DND-41 (cell line): Measurements from ENCODE around the gene ITGA1.

Experiments
- ATAC-seq: fragments of 200-7000 bp; cut with Tn5 transposase; 3 replicates; pipeline ENCODE4 v1.9.1; 2021; ENCODE audit warnings: low read depth; ENCODE audit not compliant: insufficient read depth
- DNase-seq: peaks from one replicate; pipeline ENCODE4 v3.0.0-alpha.2; 2020
- H2AFZ ChIP-seq: 2 replicates; pipeline ENCODE4 v1.6.0; 2012; ENCODE audit warnings: low read depth, low read length
- H3K27ac ChIP-seq: 2 replicates; pipeline ENCODE4 v1.5.1; 2012; ENCODE audit warnings: low read length, inconsistent platforms
- H3K27me3 ChIP-seq: fragments of 200-600 bp; sonication (generic); 2 replicates; pipeline ENCODE4 v1.6.0; 2012; ENCODE audit warnings: low read length, mild to moderate bottlenecking, inconsistent platforms; ENCODE audit not compliant: insufficient read depth, poor library complexity
- H3K36me3 ChIP-seq: 2 replicates; pipeline ENCODE4 v1.5.1; 2012; ENCODE audit warnings: low read length, inconsistent platforms; ENCODE audit not compliant: insufficient read depth
- H3K4me1 ChIP-seq: 2 replicates; pipeline ENCODE4 v1.5.1; 2012; ENCODE audit warnings: mild to moderate bottlenecking, low read length; ENCODE audit not compliant: insufficient read depth
- H3K4me2 ChIP-seq: 2 replicates; pipeline ENCODE4 v1.6.0; 2012; ENCODE audit warnings: mild to moderate bottlenecking, moderate library complexity, low read length, inconsistent platforms; ENCODE audit not compliant: insufficient read depth
- H3K4me3 ChIP-seq, 2 experiments: fragments of 200-600 bp in 1 of 2; shearing (Covaris generic) in 1 of 2; 2 replicates each; pipeline ENCODE4 v1.5.1; 2012 to 2016; ENCODE audit warnings: inconsistent platforms in 2 of 2, low read length in 2 of 2, mild to moderate bottlenecking in 2 of 2, low read depth in 1 of 2, moderate library complexity in 1 of 2
- H3K79me2 ChIP-seq: 2 replicates; pipeline ENCODE4 v1.6.0; 2012; ENCODE audit warnings: low read length, inconsistent platforms; ENCODE audit not compliant: insufficient read depth
- H3K9ac ChIP-seq: 2 replicates; pipeline ENCODE4 v1.6.0; 2012; ENCODE audit warnings: low read depth, mild to moderate bottlenecking, inconsistent platforms, low read length, moderate library complexity
- H3K9me3 ChIP-seq: 2 replicates; pipeline ENCODE4 v1.5.1; 2012; ENCODE audit warnings: low read length, moderate library complexity, mild to moderate bottlenecking, inconsistent platforms; ENCODE audit not compliant: insufficient read depth, severe bottlenecking
- H4K20me1 ChIP-seq: 2 replicates; pipeline ENCODE4 v1.6.0; 2012; ENCODE audit warnings: low read length; ENCODE audit not compliant: insufficient read depth
- CTCF ChIP-seq: IDR thresholded peaks from 2 replicates; pipeline ENCODE4 v1.5.1; 2012; ENCODE audit warnings: borderline replicate concordance, low read length, moderate library complexity, mild to moderate bottlenecking; ENCODE audit not compliant: poor library complexity, severe bottlenecking; ENCODE audit errors: extremely low read depth
- EZH2 ChIP-seq: IDR thresholded peaks from 3 replicates; pipeline ENCODE4 v1.6.1; 2012; ENCODE audit warnings: borderline replicate concordance, low read depth, mild to moderate bottlenecking, moderate library complexity, low read length, inconsistent platforms; ENCODE audit not compliant: severe bottlenecking

ITGA1 gene

GRCh38 chr5:52804387-52804791, 16.7 kb downstream of the ITGA1 start:
- Histone ChIP-seq H4K20me1 (peaks cover 32% of the 10 kb centered on the region), H3K27ac (no peak overlapping the region), H3K4me1 (peaks cover 56% of the 10 kb centered on the region), H3K36me3 (peaks cover 66% of the 10 kb centered on the region), H3K9ac (no peak overlapping the region), H3K79me2 (peaks cover 79% of the 10 kb centered on the region), H3K27me3 (no peaks in the 10 kb centered on the region), H3K4me2 (peak overlapping the region; percentile 86; the same call in 1 of the 2 replicates), H2AFZ (no peak overlapping the region), H3K4me3 (peak overlapping the region in 1 of 2 experiments; percentile 25; a peak in 1 of 4 replicates), H3K9me3 (no peaks in the 10 kb centered on the region)
- no peak for ATAC-seq
- DNase-seq = no peak
- TF ChIP-seq CTCF (no peak), EZH2 (no peak)

GRCh38 chr5:52804981-52805380, 17.3 kb downstream of the ITGA1 start:
- Histone ChIP-seq H3K36me3 (peaks cover 64% of the 10 kb centered on the region), H3K4me2 (peak overlapping the region; percentile 32; the same call in 1 of the 2 replicates), H2AFZ (no peak overlapping the region), H3K27me3 (no peaks in the 10 kb centered on the region), H4K20me1 (peaks cover 32% of the 10 kb centered on the region), H3K79me2 (peaks cover 77% of the 10 kb centered on the region), H3K4me1 (peaks cover 56% of the 10 kb centered on the region), H3K27ac (no peak overlapping the region), H3K4me3 (no peak overlapping the region), H3K9ac (no peak overlapping the region), H3K9me3 (no peaks in the 10 kb centered on the region)
- ATAC-seq = no peak
- DNase-seq = no peak
- no peak for TF ChIP-seq EZH2
- no peak for TF ChIP-seq CTCF

GRCh38 chr5:52805615-52806014, 17.9 kb downstream of the ITGA1 start:
- Histone ChIP-seq H3K27ac (no peak overlapping the region), H3K9me3 (no peaks in the 10 kb centered on the region), H3K4me3 (no peak overlapping the region), H3K4me2 (0 out of 2 replicates have a peak overlapping the region, but pooled peaks have one; percentile 33), H3K4me1 (peaks cover 51% of the 10 kb centered on the region), H4K20me1 (peaks cover 27% of the 10 kb centered on the region), H3K9ac (no peak overlapping the region), H3K36me3 (peaks cover 58% of the 10 kb centered on the region), H3K27me3 (no peaks in the 10 kb centered on the region), H3K79me2 (peaks cover 72% of the 10 kb centered on the region), H2AFZ (no peak overlapping the region)
- ATAC-seq = no peak
- DNase-seq = no peak
- TF ChIP-seq EZH2 (no peak), CTCF (no peak)
